ENCODE measurements around the gene PLA2G4E.

DNA sequence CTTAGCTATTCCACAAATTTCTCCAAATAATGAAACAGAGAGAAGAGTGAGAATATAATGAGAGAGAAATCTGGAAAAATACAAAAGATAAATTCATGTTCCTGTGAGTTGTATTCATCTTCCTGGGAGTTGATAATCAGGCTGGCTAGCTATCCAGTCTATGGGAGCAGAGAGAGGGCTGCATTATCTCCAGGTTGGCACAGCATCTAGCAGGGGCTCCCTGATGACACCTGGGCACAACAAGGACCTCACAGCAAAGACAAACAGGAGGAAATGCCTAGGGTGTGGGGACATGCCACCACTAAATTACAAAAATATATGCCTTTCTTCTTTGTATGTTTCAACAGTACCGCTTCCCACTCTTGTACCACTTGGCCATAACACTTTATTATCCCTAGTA, 50.4 kb downstream of the PLA2G4E start:
- TF ChIP-seq POLR2A (IDR thresholded peaks at IDR 0.05; ENCODE audit: low read depth) (no peak), CTCF (IDR thresholded peaks at IDR 0.05) (no peak)

Measured in esophagus muscularis mucosa (tissue), 3 donors.